ENCODE measurements around the gene IL1RN. TPM values are rescaled to one million over a fixed set of nuclear protein-coding genes. Genes with fewer than 3 reads are reported as not detected.

IL1RN gene
- polyA plus RNA-seq, 1 experiment: not detected

DNA sequence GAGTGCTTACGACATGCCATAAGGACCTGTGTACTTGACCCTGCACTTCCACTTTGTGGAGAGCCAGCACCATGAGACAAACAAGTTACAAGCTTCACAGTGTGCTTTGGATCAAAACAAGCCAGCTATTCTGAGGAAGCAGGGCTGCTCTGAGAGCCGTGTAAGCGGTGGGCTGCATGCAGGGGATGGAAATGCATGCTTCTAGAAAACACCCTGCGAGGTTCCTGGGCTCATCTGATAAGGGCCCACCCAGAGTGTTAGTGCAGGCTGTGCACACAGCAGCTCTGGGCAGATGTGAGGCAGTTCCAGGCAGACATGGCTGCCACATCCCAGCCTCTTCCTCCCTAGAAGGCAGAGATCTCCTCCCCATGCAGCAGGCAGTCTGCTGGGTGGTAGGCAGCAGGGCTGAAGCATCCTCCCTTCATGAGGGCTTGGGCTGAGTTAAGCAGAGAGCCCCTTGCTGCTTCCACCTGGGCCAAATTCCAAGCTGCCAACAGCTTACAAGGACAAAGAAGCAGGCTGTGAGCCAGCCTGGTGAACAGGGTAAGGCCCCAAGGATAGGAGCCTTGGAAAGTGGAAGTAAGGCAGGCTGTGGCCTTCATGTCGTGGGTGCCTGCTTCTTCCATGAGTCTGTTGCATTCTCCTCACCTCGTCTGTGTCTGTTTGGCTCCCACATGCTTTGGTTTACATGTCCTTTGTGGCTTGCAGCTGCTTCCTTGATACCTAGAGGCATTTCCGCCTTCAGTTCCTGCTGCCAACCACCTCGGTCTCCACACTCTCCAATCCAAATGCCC is 54.1 kb downstream of the IL1RN start:
- no peak overlapping the region for H3K4me3 ChIP-seq (ENCODE audit: low read depth, low read length)
- TF ChIP-seq, protein P1, sequence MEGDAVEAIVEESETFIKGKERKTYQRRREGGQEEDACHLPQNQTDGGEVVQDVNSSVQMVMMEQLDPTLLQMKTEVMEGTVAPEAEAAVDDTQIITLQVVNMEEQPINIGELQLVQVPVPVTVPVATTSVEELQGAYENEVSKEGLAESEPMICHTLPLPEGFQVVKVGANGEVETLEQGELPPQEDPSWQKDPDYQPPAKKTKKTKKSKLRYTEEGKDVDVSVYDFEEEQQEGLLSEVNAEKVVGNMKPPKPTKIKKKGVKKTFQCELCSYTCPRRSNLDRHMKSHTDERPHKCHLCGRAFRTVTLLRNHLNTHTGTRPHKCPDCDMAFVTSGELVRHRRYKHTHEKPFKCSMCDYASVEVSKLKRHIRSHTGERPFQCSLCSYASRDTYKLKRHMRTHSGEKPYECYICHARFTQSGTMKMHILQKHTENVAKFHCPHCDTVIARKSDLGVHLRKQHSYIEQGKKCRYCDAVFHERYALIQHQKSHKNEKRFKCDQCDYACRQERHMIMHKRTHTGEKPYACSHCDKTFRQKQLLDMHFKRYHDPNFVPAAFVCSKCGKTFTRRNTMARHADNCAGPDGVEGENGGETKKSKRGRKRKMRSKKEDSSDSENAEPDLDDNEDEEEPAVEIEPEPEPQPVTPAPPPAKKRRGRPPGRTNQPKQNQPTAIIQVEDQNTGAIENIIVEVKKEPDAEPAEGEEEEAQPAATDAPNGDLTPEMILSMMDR (IDR thresholded peaks at IDR 0.05; ENCODE audit: insufficient read depth, low read depth, low read length): no peak
- ChIA-PET POLR2A (no interaction called here), CTCF (interaction anchor here (1.7 to 4.8 kb wide), 3 partner anchors 17 to 209 kb away, joined by 5 to 19 read pairs (median 13); no protein-coding TSS in a partner anchor)
- H3K27me3 ChIP-seq (ENCODE audit: control insufficient read depth, insufficient read depth, low read length): no peaks in the 10 kb centered on the region
- DNase-seq (ENCODE audit: low read depth): no peak
- no peaks in the 10 kb centered on the region for H3K36me3 ChIP-seq (ENCODE audit: control insufficient read depth, insufficient read depth, low read length)

DNA sequence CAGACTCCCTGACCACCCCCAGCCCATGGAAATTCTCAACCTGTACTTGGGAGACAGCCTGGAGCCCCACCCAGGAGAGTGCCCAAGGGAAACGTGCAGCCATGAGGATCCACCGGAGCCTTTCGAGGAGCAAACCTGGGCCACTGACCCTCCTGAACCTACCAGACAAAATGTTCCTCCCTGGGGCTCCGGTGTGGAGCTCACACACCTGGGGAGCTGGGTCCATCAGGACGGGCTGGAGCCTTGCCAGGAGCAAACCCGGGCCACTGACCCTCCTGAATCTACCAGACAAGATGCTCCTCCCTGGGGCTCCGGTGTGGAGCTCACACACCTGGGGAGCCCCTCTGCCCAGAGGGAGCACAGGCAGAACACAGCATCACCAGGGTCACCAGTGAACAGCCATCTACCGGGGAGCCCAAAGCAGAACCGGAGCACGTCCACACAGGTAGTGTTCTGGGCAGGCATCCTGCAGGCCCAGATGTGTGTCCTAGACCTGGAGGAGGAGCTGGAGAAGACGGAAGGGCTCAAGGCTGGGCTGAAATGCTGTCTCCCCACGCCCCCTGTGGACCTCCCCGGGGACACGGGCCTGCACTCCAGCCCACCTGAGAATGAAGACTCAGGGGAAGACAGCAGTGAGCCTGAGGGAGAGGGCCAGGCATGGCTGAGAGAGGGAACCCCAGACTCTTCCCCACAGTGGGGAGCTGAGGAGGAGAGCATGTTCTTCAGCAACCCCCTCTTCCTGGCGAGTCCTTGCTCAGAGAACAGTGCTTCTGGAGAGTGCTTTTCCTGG is 55.3 kb downstream of the IL1RN start:
- no peak for DNase-seq (ENCODE audit: low read depth)
- Histone ChIP-seq H3K27me3 (ENCODE audit: control insufficient read depth, insufficient read depth, low read length) (no peaks in the 10 kb centered on the region), H3K4me3 (ENCODE audit: low read depth, low read length) (no peak overlapping the region), H3K36me3 (ENCODE audit: control insufficient read depth, insufficient read depth, low read length) (no peaks in the 10 kb centered on the region)
- POLR2A ChIA-PET: no interaction called here
- TF ChIP-seq, protein P1 (IDR thresholded peaks at IDR 0.05; ENCODE audit: insufficient read depth, low read depth, low read length): no peak
- CTCF ChIA-PET: interaction anchor here (0.9 to 4.8 kb wide), 4 partner anchors 11 to 66 kb away, joined by 4 to 19 read pairs (median 6); no protein-coding TSS in a partner anchor

DNA sequence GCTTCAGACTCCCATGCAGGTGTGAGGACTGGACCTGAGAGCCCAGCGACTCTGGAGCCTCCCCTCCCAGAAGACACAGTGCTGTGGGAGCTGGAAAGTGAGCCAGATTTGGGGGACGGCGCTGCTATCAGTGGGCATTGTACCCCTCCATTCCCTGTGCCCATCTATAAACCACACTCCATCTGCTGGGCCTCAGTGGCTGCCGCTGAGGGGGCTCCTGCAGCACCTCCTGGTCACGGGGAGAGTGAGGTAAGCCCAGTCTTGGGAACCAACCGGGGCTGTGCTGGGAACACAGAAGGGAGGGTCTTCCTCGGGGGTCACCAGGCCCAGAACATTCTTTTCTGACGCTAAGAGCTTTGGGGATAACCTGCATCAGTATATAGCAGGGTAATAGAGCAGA is 55.9 kb downstream of the IL1RN start:
- no peaks in the 10 kb centered on the region for H3K36me3 ChIP-seq (ENCODE audit: control insufficient read depth, insufficient read depth, low read length)
- no peak for DNase-seq (ENCODE audit: low read depth)
- ChIA-PET POLR2A (no interaction called here), CTCF (interaction anchor here (0.9 to 4.8 kb wide), 5 partner anchors 11 to 65 kb away, joined by 4 to 19 read pairs (median 6); no protein-coding TSS in a partner anchor)
- H3K4me3 ChIP-seq (ENCODE audit: low read depth, low read length): no peak overlapping the region
- no peaks in the 10 kb centered on the region for H3K27me3 ChIP-seq (ENCODE audit: control insufficient read depth, insufficient read depth, low read length)
- TF ChIP-seq, protein P1 (IDR thresholded peaks at IDR 0.05; ENCODE audit: insufficient read depth, low read depth, low read length): no peak

Small RNAs within 50 kb of the gene (small RNA-seq; reads per million reads assigned to genes)
- not detected for gene RNU6-1180P (ENCODE audit: insufficient read length, low read depth, low replicate concordance)

Other genes with a start within 250 kb of the IL1RN start
- not detected in 2 replicates for gene IL37, start 216.4 kb upstream of the IL1RN start, polyA plus RNA-seq (2011; rRNA removed)
- not detected in 2 replicates for gene IL36G, start 149.6 kb upstream of the IL1RN start, polyA plus RNA-seq (2011; rRNA removed)
- not detected in 2 replicates for gene IL36A, start 122.1 kb upstream of the IL1RN start, polyA plus RNA-seq (2011; rRNA removed)
- not detected in 2 replicates for gene IL36B, start 74.7 kb upstream of the IL1RN start, polyA plus RNA-seq (2011; rRNA removed)
- gene IL36RN, start 68.4 kb upstream of the IL1RN start, polyA plus RNA-seq (2011; rRNA removed): not detected in 2 replicates
- gene IL1F10, start 59.6 kb upstream of the IL1RN start, polyA plus RNA-seq (2011; rRNA removed): not detected in 2 replicates
- 0.93 and 1.9 TPM in 2 replicates for gene PSD4, start 46.4 kb downstream of the IL1RN start, polyA plus RNA-seq (2011; rRNA removed)
- gene PAX8, start 151.3 kb downstream of the IL1RN start, polyA plus RNA-seq (2011; rRNA removed): 1.1 and 1.6 TPM in 2 replicates

Data from BJ (cell line).